Fibroblast of lung (primary cell): ENCODE results near the gene KCNIP1. TPM values are rescaled to one million over a fixed set of nuclear protein-coding genes. Genes with fewer than 3 reads are reported as not detected.

Source experiments
- DNase-seq, 2 donors: peaks; one replicate each; pipeline versions ENCODE4 v3.0.0 to v3.0.0-alpha.2; 2010; ENCODE audit warnings: low read depth in 2 of 2
- H2AFZ ChIP-seq: 2 replicates; pipeline ENCODE4 v1.5.1; 2012; ENCODE audit warnings: low read length, control low read depth, inconsistent platforms
- H3K27ac ChIP-seq: 2 replicates; pipeline ENCODE4 v1.5.1; 2011; ENCODE audit warnings: low read length, control low read depth; ENCODE audit not compliant: insufficient read depth
- H3K27me3 ChIP-seq: 2 replicates; pipeline ENCODE4 v1.5.1; 2011; ENCODE audit warnings: mild to moderate bottlenecking, low read length; ENCODE audit not compliant: control insufficient read depth, insufficient read depth
- H3K36me3 ChIP-seq: 2 replicates; pipeline ENCODE4 v1.5.1; 2011; ENCODE audit warnings: low read length; ENCODE audit not compliant: control insufficient read depth, insufficient read depth
- H3K4me1 ChIP-seq: 2 replicates; pipeline ENCODE4 v1.5.1; 2011; ENCODE audit warnings: low read length; ENCODE audit not compliant: control insufficient read depth, insufficient read depth; ENCODE audit errors: extremely low read depth
- H3K4me2 ChIP-seq: 2 replicates; pipeline ENCODE4 v1.5.1; 2011; ENCODE audit warnings: low read length, control low read depth; ENCODE audit not compliant: insufficient read depth; ENCODE audit errors: extremely low read depth
- H3K4me3 ChIP-seq, 4 experiments: fragments of 200-600 bp in 1 of 4; sonication (generic) in 1 of 4; replicated peaks in 1 of 4; 2 replicates each; pipeline ENCODE4 v1.5.1; 2011 to 2016; ENCODE audit warnings: low read length in 4 of 4, low read depth in 3 of 4, mild to moderate bottlenecking in 3 of 4, control low read depth in 2 of 4, inconsistent platforms in 1 of 4, mixed read lengths in 1 of 4; ENCODE audit not compliant: insufficient read depth in 1 of 4; ENCODE audit errors: control extremely low read depth in 1 of 4
- H3K79me2 ChIP-seq: 2 replicates; pipeline ENCODE4 v1.5.1; 2012; ENCODE audit warnings: mild to moderate bottlenecking, low read length, inconsistent platforms; ENCODE audit not compliant: control insufficient read depth, insufficient read depth
- H3K9ac ChIP-seq: 2 replicates; pipeline ENCODE4 v1.5.1; 2011; ENCODE audit warnings: mild to moderate bottlenecking, low read length, control low read depth; ENCODE audit not compliant: insufficient read depth
- H3K9me3 ChIP-seq: 2 replicates; pipeline ENCODE4 v1.5.1; 2012; ENCODE audit warnings: low read depth, low read length; ENCODE audit not compliant: control insufficient read depth, insufficient read depth
- H4K20me1 ChIP-seq: 2 replicates; pipeline ENCODE4 v1.5.1; 2011; ENCODE audit warnings: low read length; ENCODE audit not compliant: control insufficient read depth, insufficient read depth; ENCODE audit errors: extremely low read depth
- CTCF ChIP-seq, 2 donors: IDR thresholded peaks in 1 of 2; conservative IDR thresholded peaks in 1 of 2; 1 replicate in 1 of 2; 2 replicates in 1 of 2; pipeline ENCODE4 v1.5.1; 2011 to 2012; ENCODE audit warnings: low read length in 2 of 2, control low read depth in 1 of 2, inconsistent platforms in 1 of 2, low read depth in 1 of 2, mild to moderate bottlenecking in 1 of 2
- EZH2 ChIP-seq: IDR thresholded peaks from 2 replicates; pipeline ENCODE4 v1.5.1; 2012; ENCODE audit warnings: low read length, control low read depth, mild to moderate bottlenecking; ENCODE audit errors: missing control alignments
- polyA plus RNA-seq, 2 donors: library from polyadenylated mRNA; depleted of rRNA in 1 of 2; stranded (reverse) in 1 of 2; unstranded in 1 of 2; fragments of >200 nt; gene quantifications; 2 replicates each; pipeline ENCODE4 v1.2.1, GENCODE V29; 2011 to 2012; ENCODE audit warnings: missing spikeins in 1 of 2
- total RNA-seq: library from RNA; depleted of rRNA; stranded (reverse); fragments of >200 nt; gene quantifications from 2 replicates; pipeline ENCODE4 v1.2.1, GENCODE V29; 2014

The KCNIP1 gene
- total and polyA plus RNA-seq, 2 donors (not counting 1 experiment from before 2014, with no cell fraction given), result not detected

- Histone ChIP-seq H3K79me2 (no peaks in the 10 kb centered on the region), H3K4me1 (no peaks in the 10 kb centered on the region), H3K9me3 (no peaks in the 10 kb centered on the region), H3K9ac (no peak overlapping the region), H4K20me1 (no peaks in the 10 kb centered on the region), H3K27ac (no peak overlapping the region), H3K4me2 (no peak overlapping the region), H3K4me3 (no peak overlapping the region), H2AFZ (no peak overlapping the region), H3K36me3 (no peaks in the 10 kb centered on the region), H3K27me3 (no peaks in the 10 kb centered on the region)
- DNase-seq, result no peak
- no peak for TF ChIP-seq EZH2
- TF ChIP-seq CTCF (conservative IDR thresholded peaks at IDR 0.05 in 1 of 2, IDR thresholded peaks at IDR 0.05 in 1 of 2; ENCODE audit: low read depth in 1 of 2, low read length in 2 of 2), result no peak
Measured at GRCh38 chr5:170755679-170756456, 252.0 kb downstream of the KCNIP1 start.

GRCh38 chr5:170756691-170757090 lies 252.9 kb downstream of the KCNIP1 start:
- no peaks in the 10 kb centered on the region for H3K4me1 ChIP-seq
- no peak overlapping the region for H3K27ac ChIP-seq
- no peak overlapping the region for H3K4me3 ChIP-seq
- TF ChIP-seq EZH2 (no peak), CTCF (conservative IDR thresholded peaks at IDR 0.05 in 1 of 2, IDR thresholded peaks at IDR 0.05 in 1 of 2; ENCODE audit: low read depth in 1 of 2, low read length in 2 of 2) (no peak)
- no peak overlapping the region for H3K4me2 ChIP-seq
- no peaks in the 10 kb centered on the region for H4K20me1 ChIP-seq
- no peaks in the 10 kb centered on the region for H3K9me3 ChIP-seq
- no peaks in the 10 kb centered on the region for H3K27me3 ChIP-seq
- H3K36me3 ChIP-seq, result no peaks in the 10 kb centered on the region
- no peak for DNase-seq
- H2AFZ ChIP-seq, result no peak overlapping the region
- no peaks in the 10 kb centered on the region for H3K79me2 ChIP-seq
- no peak overlapping the region for H3K9ac ChIP-seq

GRCh38 chr5:170757182-170757601 lies 253.4 kb downstream of the KCNIP1 start:
- Histone ChIP-seq H3K9me3 (no peaks in the 10 kb centered on the region), H3K27me3 (no peaks in the 10 kb centered on the region), H3K4me2 (no peak overlapping the region), H3K36me3 (no peaks in the 10 kb centered on the region), H4K20me1 (no peaks in the 10 kb centered on the region), H3K79me2 (no peaks in the 10 kb centered on the region), H3K27ac (no peak overlapping the region), H3K4me3 (no peak overlapping the region), H3K4me1 (no peaks in the 10 kb centered on the region), H2AFZ (no peak overlapping the region), H3K9ac (no peak overlapping the region)
- DNase-seq, result peak in 1 of 2 donors; percentile 53
- TF ChIP-seq EZH2 (no peak), CTCF (conservative IDR thresholded peaks at IDR 0.05 in 1 of 2, IDR thresholded peaks at IDR 0.05 in 1 of 2; ENCODE audit: low read depth in 1 of 2, low read length in 2 of 2) (no peak)
